ENCODE measurements around the gene NEO1. TPM values are rescaled to one million over a fixed set of nuclear protein-coding genes. Genes with fewer than 3 reads are reported as not detected.

The NEO1 gene

Small RNAs within 50 kb of the gene (small RNA-seq; reads per million reads assigned to genes)
- not detected for gene FKBP1AP2 (ENCODE audit: insufficient read depth)
